ENCODE results near the gene RYR2. TPM values are rescaled to one million over a fixed set of nuclear protein-coding genes. Genes with fewer than 3 reads are reported as not detected.

The RYR2 gene
- total and polyA plus RNA-seq, 9 of the 15 experiments (the other 6 are each of a cell fraction or from before 2014, with no cell fraction given), result 0.03 to 0.42 (median 0.14) TPM

DNA sequence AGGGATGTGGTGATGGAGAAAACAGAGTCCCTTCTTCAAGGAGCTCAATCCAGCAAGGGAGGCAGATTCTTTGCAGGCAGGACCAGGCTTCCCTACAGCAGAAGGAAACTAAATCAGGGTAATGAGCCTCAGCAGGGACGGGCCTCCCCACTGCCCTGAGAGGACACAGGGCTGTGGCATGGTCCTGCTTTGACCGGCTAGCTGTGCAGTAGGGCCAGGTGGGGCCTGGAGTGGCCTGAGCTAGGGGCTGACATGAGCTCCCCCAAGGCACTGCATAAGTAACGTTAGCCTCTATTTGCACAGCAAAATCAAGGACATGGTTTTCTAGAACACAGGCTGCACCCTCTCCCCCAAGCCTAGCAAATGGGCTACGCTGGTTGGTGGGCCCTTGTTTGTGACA, 162.9 kb downstream of the RYR2 start:
- no peaks in the 10 kb centered on the region for H3K36me3 ChIP-seq (ENCODE audit: control insufficient read depth, insufficient read depth, low read length)
- H3K4me1 ChIP-seq (replicated peaks in 1 of 2; ENCODE audit: control insufficient read depth in 2 of 2, insufficient read depth in 2 of 2, low read length in 2 of 2), result no peaks in the 10 kb centered on the region
- in situ Hi-C loops (cut with MboI), result no loop called here
- DNase-seq (ENCODE audit: extremely low read depth in 1 of 4, low spot score in 3 of 4), result no peak
- H3K4me3 ChIP-seq, result no peak overlapping the region
- BruUV-seq (replicated peaks), result no TSS peak
- POLR2A ChIA-PET, result interaction anchor here (0.8 kb wide), 1 partner anchor 1412 kb away, joined by 3 read pairs; no protein-coding TSS in a partner anchor
- H3K79me2 ChIP-seq (ENCODE audit: control insufficient read depth, insufficient read depth, low read length), result no peaks in the 10 kb centered on the region
- H2AFZ ChIP-seq (ENCODE audit: low read depth, low read length), result no peak overlapping the region
- no peaks in the 10 kb centered on the region for H3K27me3 ChIP-seq (ENCODE audit: control insufficient read depth in 2 of 2, insufficient read depth in 2 of 2, low read length in 2 of 2)
- FAIRE-seq, result no peak
- 0% methylated on average over 4 of the region's 4 CpGs for WGBS (ENCODE audit: insufficient coverage, low coverage, missing lambda C conversion rate)
- H3K9ac ChIP-seq (ENCODE audit: insufficient read depth in 1 of 2, low read depth in 2 of 2, low read length in 2 of 2), result no peak overlapping the region
- H3K9me1 ChIP-seq (ENCODE audit: control insufficient read depth, insufficient read depth, low read length), result no peaks in the 10 kb centered on the region
- no peaks in the 10 kb centered on the region for H4K20me1 ChIP-seq (replicated peaks; ENCODE audit: control insufficient read depth, insufficient read depth, low read length)
- no peaks in the 10 kb centered on the region for H3K9me3 ChIP-seq (replicated peaks; ENCODE audit: control insufficient read depth, insufficient read depth, low read depth, low read length)
- TF ChIP-seq RBM25 (IDR thresholded peaks at IDR 0.05; ENCODE audit: low read depth, low read length, severe bottlenecking) (no peak), RBM22 (IDR thresholded peaks at IDR 0.05; ENCODE audit: low read depth, low read length, poor library complexity, severe bottlenecking) (no peak), ZNF311 (CRISPR knock-in tag; IDR thresholded peaks at IDR 0.05) (no peak), NR3C1 (CRISPR knock-in tag; IDR thresholded peaks at IDR 0.05) (no peak), HMGXB4 (CRISPR knock-in tag; IDR thresholded peaks at IDR 0.05) (no peak), MTA3 (IDR thresholded peaks at IDR 0.05; ENCODE audit: borderline replicate concordance) (no peak), MCM7 (IDR thresholded peaks at IDR 0.05) (no peak)
- TF ChIP-seq, protein P1, sequence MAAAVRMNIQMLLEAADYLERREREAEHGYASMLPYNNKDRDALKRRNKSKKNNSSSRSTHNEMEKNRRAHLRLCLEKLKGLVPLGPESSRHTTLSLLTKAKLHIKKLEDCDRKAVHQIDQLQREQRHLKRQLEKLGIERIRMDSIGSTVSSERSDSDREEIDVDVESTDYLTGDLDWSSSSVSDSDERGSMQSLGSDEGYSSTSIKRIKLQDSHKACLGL (CRISPR knock-in tag; IDR thresholded peaks at IDR 0.05; ENCODE audit: borderline replicate concordance, poor library complexity, severe bottlenecking), result no peak
- TF ChIP-seq, protein P2, sequence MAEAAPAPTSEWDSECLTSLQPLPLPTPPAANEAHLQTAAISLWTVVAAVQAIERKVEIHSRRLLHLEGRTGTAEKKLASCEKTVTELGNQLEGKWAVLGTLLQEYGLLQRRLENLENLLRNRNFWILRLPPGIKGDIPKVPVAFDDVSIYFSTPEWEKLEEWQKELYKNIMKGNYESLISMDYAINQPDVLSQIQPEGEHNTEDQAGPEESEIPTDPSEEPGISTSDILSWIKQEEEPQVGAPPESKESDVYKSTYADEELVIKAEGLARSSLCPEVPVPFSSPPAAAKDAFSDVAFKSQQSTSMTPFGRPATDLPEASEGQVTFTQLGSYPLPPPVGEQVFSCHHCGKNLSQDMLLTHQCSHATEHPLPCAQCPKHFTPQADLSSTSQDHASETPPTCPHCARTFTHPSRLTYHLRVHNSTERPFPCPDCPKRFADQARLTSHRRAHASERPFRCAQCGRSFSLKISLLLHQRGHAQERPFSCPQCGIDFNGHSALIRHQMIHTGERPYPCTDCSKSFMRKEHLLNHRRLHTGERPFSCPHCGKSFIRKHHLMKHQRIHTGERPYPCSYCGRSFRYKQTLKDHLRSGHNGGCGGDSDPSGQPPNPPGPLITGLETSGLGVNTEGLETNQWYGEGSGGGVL (CRISPR knock-in tag; IDR thresholded peaks at IDR 0.05), result no peak
- TF ChIP-seq, protein P3, sequence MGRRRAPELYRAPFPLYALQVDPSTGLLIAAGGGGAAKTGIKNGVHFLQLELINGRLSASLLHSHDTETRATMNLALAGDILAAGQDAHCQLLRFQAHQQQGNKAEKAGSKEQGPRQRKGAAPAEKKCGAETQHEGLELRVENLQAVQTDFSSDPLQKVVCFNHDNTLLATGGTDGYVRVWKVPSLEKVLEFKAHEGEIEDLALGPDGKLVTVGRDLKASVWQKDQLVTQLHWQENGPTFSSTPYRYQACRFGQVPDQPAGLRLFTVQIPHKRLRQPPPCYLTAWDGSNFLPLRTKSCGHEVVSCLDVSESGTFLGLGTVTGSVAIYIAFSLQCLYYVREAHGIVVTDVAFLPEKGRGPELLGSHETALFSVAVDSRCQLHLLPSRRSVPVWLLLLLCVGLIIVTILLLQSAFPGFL (CRISPR knock-in tag; IDR thresholded peaks at IDR 0.05), result no peak
- TF ChIP-seq, protein P4, sequence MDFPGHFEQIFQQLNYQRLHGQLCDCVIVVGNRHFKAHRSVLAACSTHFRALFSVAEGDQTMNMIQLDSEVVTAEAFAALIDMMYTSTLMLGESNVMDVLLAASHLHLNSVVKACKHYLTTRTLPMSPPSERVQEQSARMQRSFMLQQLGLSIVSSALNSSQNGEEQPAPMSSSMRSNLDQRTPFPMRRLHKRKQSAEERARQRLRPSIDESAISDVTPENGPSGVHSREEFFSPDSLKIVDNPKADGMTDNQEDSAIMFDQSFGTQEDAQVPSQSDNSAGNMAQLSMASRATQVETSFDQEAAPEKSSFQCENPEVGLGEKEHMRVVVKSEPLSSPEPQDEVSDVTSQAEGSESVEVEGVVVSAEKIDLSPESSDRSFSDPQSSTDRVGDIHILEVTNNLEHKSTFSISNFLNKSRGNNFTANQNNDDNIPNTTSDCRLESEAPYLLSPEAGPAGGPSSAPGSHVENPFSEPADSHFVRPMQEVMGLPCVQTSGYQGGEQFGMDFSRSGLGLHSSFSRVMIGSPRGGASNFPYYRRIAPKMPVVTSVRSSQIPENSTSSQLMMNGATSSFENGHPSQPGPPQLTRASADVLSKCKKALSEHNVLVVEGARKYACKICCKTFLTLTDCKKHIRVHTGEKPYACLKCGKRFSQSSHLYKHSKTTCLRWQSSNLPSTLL (IDR thresholded peaks at IDR 0.05), result no peak
- intact Hi-C loops (cut with micrococcal nuclease), result no loop called here
- H3K4me2 ChIP-seq (ENCODE audit: insufficient read depth, low read length), result no peak overlapping the region
- no peak overlapping the region for H3K27ac ChIP-seq (ENCODE audit: extremely low read depth, low read depth, low read length)
- CTCF ChIA-PET (ENCODE audit: low intra/inter-chr PET ratio), result no interaction called here
- no peak; the same call in 2 of the 3 replicates for ATAC-seq
